Mononuclear cell (primary cell): Measurements from ENCODE around the gene RMDN2. TPM values are rescaled to one million over a fixed set of nuclear protein-coding genes. Genes with fewer than 3 reads are reported as not detected.
"Not testable (repeated sequence)": the region's sequence is repeated elsewhere in the genome, so short reads cannot be mapped to it uniquely, and the experiment has no call there.

Source experiments
- H3K27me3 ChIP-seq: 2 replicates; pipeline ENCODE4 v1.6.0; 2011; ENCODE audit warnings: low read length, control low read depth; ENCODE audit not compliant: insufficient read depth
- H3K4me1 ChIP-seq: 2 replicates; pipeline ENCODE4 v1.5.1; 2011; ENCODE audit warnings: mild to moderate bottlenecking, low read length, control low read depth; ENCODE audit not compliant: insufficient read depth
- H3K4me3 ChIP-seq: 2 replicates; pipeline ENCODE4 v1.5.1; 2011; ENCODE audit warnings: mild to moderate bottlenecking, low read length, moderate library complexity
- H3K9me3 ChIP-seq: 2 replicates; pipeline ENCODE4 v1.5.1; 2011; ENCODE audit warnings: low read depth, mild to moderate bottlenecking, control low read depth, low read length
- total RNA-seq: library from RNA; depleted of rRNA; stranded (reverse); fragments of >200 nt; gene quantifications from one replicate; pipeline ENCODE4 v1.2.3, GENCODE V29; 2012

RMDN2 gene
- total RNA-seq, 1 donor, result 9.6 TPM

DNA sequence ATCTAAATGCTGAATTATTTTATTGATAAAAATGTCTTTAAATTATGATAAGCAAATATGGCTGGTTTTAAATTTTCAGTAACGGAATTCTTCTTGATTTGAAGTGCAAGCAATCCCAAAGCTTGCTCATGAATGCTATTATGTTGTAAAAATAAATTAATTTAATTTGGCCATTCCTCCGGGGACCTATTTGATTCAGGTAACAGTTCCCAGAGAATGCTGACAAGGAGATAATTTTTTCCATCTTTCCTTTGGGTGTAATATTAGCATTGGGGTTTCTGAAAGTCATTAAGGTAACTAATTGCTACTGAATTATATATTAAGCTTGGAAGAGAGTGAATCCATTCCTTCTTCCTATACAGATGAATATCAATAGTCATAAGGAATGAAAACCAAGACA, 12.5 kb upstream of the RMDN2 start:
- Histone ChIP-seq H3K4me1 (peaks cover 5% of the 10 kb centered on the region), H3K27me3 (no peaks in the 10 kb centered on the region), H3K9me3 (no peaks in the 10 kb centered on the region), H3K4me3 (no peak overlapping the region)

DNA sequence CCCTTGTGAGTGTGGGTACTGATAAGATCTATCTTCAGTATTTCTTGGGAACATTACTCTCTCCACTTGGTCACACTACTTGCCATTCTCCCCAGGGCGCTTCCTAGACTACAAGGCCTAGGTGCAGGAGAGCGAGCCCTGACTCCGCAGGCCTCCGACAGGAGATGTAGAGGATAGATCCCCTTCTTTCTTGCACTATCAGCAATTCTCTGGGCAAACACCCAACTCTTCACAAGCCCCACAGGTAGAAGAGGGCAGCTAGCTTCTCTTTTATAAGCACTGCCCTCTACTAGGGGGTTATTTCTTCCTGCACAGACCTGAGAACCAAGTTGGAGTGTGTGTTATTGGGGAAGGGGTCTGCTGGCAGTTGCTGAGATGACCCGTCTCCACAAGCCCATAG, 10.7 kb upstream of the RMDN2 start:
- peaks cover 6% of the 10 kb centered on the region for H3K27me3 ChIP-seq
- H3K9me3 ChIP-seq, result no peaks in the 10 kb centered on the region
- peaks cover 5% of the 10 kb centered on the region for H3K4me1 ChIP-seq
- H3K4me3 ChIP-seq, result no peak overlapping the region

DNA sequence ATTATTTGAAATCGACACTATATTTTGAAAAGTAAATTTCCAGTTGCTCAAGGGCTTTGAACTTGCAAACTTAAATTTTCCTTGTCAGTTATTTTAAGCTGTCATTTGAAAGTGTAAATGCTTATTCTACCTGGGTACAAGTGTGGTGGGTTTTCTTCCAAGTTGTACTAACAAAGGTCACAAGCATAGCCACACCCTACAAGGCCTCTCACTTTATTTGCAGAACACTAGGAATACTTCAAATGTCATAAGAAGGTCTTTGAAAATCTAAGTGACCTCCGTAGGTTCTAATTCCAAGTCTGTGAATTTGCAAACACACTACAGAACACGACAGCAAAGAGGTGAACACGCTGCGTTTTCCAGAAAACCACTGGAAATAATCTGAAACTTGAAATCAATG, 9.3 kb upstream of the RMDN2 start:
- peaks cover 9% of the 10 kb centered on the region for H3K27me3 ChIP-seq
- H3K4me1 ChIP-seq, result peaks cover 5% of the 10 kb centered on the region
- no peak overlapping the region for H3K4me3 ChIP-seq
- H3K9me3 ChIP-seq, result no peaks in the 10 kb centered on the region

DNA sequence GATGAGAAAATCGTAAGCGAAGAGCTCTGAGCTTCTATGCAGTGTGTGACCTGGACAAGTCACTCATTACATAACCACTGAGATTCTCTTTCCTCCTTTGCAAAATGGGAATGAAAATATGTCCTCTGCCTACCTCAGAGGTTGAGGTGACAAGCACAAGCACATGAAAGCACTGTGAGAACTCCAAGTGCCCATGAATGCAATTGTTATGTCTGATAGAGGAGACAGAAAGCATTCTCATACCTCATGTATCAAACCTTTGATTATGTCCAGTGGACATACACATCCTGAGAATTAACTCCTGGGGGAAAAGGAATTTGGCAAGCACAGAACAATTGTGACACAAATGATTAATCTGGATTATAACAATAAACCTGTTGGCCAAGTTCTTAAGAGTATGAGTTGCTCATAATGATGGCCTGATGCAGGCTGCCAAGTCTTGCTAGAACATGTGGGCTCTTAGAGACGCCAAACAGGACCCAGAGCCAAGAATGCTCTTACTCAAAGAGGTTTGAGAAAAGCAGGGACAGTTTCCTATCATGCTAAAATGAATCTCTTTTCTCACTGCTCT, 8.5 kb upstream of the RMDN2 start:
- Histone ChIP-seq H3K9me3 (no peaks in the 10 kb centered on the region), H3K4me3 (no peak overlapping the region), H3K4me1 (peaks cover 5% of the 10 kb centered on the region), H3K27me3 (peaks cover 9% of the 10 kb centered on the region)

DNA sequence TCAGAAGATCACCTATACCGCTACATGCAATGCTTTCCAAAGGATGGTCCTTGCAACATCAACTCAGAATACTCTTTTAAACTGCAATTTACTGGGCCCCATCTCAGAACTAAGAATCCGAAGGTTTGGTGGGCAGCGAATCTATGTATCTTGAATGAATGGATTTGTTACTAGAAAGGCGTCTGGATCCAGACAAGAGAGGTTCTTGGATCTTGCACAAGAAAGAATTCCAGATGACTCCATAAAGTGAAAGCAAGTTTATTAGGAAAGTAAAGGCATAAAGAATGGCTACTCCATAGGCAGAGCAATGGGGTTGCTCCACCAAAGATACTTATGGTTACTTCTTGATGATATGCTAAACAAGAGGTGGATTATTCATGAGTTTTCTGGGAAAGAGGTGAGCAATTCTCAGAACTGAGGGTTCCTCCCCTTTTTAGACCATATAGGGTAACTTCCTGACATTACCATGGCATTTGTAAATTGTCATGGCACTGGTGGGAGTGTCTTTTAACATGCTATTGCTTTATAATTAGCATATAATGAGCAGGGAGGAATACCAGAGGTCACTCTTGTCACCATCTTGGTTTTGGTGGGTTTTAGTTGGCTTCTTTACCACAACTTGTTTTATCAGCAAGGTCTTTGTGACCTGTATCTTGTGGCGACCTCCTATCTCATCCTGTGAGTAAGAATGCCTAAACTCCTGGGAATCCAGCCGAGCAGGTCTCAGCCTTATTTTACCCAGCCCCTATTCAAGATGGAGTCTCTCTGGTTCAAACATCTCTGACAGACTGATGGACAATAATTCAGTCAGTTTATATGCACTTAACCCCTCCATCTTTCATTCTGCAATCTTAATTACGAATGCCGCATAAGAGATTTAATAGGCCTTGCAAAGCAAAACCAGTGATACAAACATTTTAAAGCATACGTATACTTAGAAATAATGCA, 7.5 kb upstream of the RMDN2 start:
- H3K9me3 ChIP-seq, result no peaks in the 10 kb centered on the region
- H3K27me3 ChIP-seq, result peaks cover 9% of the 10 kb centered on the region
- no peak overlapping the region for H3K4me3 ChIP-seq

DNA sequence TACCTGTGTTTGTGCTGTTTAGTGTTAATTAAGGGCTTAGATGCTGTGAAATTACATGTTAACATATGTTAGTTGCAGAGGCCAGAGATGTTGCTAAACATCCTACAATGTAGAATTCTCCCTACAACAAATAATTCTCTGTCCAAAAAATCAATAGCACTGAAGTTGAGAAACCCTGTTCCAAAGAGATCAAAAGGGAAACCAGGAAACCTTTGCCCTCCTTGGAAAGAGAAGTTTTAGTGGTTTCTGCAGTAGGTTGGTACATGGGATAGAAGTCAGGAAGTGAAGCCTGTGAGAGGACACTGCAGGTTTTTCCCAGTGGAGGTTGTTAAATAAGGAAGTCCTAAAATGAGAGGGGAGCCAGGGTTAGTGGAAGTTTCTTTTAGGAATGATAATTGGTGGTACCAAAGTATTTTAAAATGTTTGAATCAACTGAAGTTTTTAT, 6.3 kb upstream of the RMDN2 start:
- peaks cover 3% of the 10 kb centered on the region for H3K4me1 ChIP-seq
- no peaks in the 10 kb centered on the region for H3K9me3 ChIP-seq
- H3K27me3 ChIP-seq, result peaks cover 9% of the 10 kb centered on the region
- no peak overlapping the region for H3K4me3 ChIP-seq

More for the DNA sequence above, 7.5 kb upstream of the RMDN2 start:
- H3K4me1 ChIP-seq, result no peaks in the 10 kb centered on the region

DNA sequence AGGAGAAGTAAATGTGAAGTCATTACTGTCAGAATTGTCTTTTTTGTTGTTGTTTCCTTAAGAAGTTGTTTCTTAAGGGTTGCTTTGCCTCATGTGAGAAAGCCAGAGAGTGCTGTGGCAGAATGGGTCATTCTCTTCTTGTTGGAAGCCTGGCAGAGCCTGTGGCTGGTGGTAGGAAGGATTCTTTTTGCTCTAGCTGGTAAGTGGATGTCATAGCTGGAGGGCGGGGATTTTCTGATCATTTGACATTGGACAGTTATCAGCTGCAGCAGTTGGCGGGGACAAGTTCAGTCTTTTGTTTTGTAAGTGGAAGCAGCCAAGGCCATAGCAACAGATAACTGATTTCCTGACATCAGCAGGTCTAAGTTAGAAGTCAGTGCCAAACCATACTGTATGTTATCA, 5.5 kb upstream of the RMDN2 start:
- Histone ChIP-seq H3K4me1 (peaks cover 11% of the 10 kb centered on the region), H3K27me3 (peaks cover 9% of the 10 kb centered on the region), H3K9me3 (no peaks in the 10 kb centered on the region), H3K4me3 (no peak overlapping the region)

DNA sequence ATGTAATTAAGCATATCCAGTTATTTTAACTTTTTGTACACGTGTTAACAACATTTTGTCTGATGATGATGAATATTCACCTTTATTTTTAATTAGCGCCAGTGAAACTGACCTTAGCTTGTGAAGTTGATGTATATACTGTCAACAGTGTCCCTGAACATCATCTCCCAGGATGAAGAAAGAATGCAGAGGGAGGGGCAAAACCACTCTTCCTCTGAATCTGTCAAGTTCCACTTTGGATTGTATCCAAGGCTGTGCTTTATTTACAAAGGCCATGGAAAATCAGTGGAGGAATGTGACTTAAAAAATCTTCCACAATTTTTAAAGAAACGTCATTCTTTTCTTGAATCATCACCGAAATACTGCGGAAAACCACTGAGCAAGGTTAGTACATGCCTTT, 4.5 kb upstream of the RMDN2 start:
- Histone ChIP-seq H3K27me3 (peaks cover 9% of the 10 kb centered on the region), H3K4me1 (peaks cover 13% of the 10 kb centered on the region), H3K9me3 (no peaks in the 10 kb centered on the region), H3K4me3 (no peak overlapping the region)

DNA sequence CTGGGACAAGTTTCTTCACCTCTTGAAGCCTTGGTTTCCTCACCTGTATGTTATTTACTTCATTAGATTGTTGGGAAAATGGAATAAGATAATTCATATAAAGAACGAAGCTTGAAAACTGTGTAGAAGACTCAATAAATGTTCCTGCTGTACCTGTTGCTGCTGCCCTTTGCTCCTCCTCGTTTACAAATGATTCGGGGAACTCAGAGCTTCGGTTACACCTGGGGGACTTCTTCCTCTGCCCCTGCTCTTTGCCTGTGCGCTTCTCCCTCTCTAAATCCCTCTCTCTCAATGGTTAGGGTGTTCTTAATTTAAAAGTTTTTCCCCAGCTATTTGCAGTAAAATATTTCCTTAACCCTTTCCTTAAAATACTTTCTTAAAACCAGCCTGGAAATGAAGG, 3.3 kb upstream of the RMDN2 start:
- peaks cover 9% of the 10 kb centered on the region for H3K27me3 ChIP-seq
- peaks cover 22% of the 10 kb centered on the region for H3K4me1 ChIP-seq
- H3K9me3 ChIP-seq, result no peaks in the 10 kb centered on the region
- H3K4me3 ChIP-seq, result no peak overlapping the region

DNA sequence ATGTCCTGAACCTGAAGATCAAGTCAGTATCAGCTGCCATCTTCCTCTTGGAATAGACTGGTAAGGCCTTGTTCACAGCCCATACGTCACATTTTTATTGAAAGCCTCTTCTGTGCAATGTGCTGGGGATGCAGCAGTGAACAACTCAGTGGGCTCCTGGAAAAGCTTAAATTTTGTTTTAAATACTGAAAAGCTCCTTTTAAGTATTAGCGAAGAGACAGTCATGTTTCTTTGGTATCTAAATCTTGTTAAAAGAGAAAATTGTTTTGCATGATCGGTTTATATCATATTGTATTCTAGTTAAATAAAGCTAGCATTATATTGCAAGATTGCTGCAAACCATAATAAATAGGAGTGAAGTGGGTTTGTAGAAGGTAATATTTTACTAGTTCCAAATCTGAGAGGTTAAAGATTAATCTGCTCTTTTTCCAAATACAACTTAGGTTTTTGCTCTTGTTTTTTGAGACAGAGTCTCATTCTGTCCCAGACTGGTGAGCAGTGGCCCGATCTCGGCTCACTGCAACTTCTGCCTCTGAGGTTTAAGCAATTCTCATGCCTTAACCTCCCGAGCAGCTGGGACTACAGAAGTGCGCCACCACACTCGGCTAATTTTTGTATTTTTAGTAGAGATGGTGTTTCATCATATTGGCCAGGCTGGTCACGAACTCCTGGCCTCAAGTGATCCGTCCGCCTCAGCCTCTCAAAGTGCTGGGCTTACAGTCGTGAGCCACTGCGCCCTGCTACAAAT, 1.6 kb upstream of the RMDN2 start:
- H3K4me1 ChIP-seq, result peaks cover 31% of the 10 kb centered on the region

DNA sequence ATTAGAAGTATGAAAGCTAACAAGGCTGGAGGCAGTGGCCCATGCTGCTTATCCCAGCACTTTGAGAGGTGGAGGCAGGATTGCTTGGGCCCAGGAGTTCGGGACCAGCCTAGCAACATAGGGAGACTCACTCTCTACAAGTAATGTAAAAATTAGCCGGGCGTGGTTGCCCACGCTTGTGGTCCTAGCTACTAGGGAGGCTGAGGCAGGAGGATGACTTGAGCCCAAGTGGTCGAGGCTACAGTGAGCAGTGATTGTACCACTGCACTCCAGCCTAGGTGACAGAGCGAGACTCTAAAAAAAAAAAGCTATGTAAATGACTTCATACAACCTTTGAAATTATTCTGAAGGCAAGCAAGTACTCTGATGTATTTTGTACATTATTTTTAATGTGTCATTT, 1.5 kb downstream of the RMDN2 start:
- H3K4me1 ChIP-seq, result peaks cover 33% of the 10 kb centered on the region
- no peaks in the 10 kb centered on the region for H3K27me3 ChIP-seq
- no peak overlapping the region for H3K4me3 ChIP-seq
- H3K9me3 ChIP-seq, result no peaks in the 10 kb centered on the region

More for the DNA sequence above, 1.6 kb upstream of the RMDN2 start:
- no peaks in the 10 kb centered on the region for H3K9me3 ChIP-seq
- peaks cover 9% of the 10 kb centered on the region for H3K27me3 ChIP-seq
- no peak overlapping the region for H3K4me3 ChIP-seq

DNA sequence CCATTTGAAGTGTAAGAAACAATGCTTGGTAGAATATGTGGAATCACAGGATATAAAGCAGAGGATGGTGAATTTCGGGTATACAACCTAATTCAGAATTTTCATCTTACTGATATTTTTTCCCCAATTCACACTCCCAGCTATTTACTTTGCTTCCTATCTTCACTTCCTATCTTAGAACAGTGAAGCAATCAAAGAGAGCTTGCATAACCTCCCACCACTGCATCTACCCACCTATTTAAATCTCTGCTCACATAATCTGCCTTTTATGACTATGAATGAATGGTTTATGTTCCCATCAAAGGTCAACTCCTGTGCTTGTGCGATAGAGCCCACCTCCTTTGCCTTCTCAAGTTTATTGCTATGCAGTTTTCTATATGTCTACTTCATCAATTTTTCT, 3.3 kb downstream of the RMDN2 start:
- Histone ChIP-seq H3K4me1 (peaks cover 33% of the 10 kb centered on the region), H3K9me3 (no peaks in the 10 kb centered on the region), H3K4me3 (no peak overlapping the region), H3K27me3 (no peaks in the 10 kb centered on the region)

DNA sequence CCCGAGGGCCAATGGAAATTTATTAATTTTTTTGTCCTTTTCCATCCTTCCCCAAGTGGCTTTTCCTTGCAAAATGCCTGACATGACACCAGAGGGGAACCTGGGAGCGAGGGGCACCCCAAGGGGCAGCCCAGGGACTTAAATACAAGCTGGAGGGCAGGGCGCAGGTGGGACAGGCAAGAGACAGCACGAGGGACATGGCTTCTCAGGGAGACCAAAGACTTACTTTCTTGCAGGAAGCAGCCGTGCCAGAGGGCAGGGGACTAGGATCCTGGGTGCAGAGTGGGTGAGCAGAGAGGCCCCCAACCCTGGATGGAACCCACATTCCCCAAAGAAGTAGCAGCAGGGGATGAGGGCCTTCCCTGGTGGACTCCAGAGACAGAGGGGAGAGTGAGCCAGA, 5.3 kb downstream of the RMDN2 start:
- H3K27me3 ChIP-seq, H3K4me3 ChIP-seq, H3K9me3 ChIP-seq: not testable (repeated sequence)
- peaks cover 26% of the 10 kb centered on the region for H3K4me1 ChIP-seq

DNA sequence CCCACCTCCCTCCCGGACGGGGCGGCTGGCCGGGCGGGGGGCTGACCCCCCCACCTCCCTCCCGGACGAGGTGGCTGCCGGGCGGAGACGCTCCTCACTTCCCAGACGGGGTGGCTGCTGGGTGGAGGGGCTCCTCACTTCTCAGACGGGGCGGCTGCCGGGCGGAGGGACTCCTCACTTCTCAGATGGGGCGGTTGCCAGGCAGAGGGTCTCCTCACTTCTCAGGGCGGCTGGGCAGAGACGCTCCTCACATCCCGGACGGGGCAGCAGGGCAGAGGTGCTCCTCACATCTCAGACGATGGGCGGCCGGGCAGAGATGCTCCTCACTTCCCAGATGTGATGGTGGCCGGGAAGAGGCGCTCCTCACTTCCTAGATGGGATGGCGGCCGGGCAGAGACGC, 7.8 kb downstream of the RMDN2 start:
- H3K27me3 ChIP-seq, result not testable (repeated sequence)
- H3K4me1 ChIP-seq, result peaks cover 20% of the 10 kb centered on the region

More for the DNA sequence above, 7.8 kb downstream of the RMDN2 start:
- not testable (repeated sequence) for H3K9me3 ChIP-seq, H3K4me3 ChIP-seq
